K562 (cell line): ENCODE measurements around the gene ODC1. TPM values are rescaled to one million over a fixed set of nuclear protein-coding genes. Genes with fewer than 3 reads are reported as not detected.

Source experiments
- ATF7 ChIP-seq: fragments of 450-650 bp; IDR thresholded peaks from 2 replicates; pipeline ENCODE4 v1.7.1; 2014; ENCODE audit warnings: mild to moderate bottlenecking, moderate library complexity
- BRF1 ChIP-seq: IDR thresholded peaks from 3 replicates; pipeline ENCODE4 v1.6.1; 2011; ENCODE audit warnings: borderline replicate concordance, mild to moderate bottlenecking; ENCODE audit not compliant: insufficient read length; ENCODE audit errors: extremely low read depth
- JUN ChIP-seq, 2 experiments: sonication (generic) in 1 of 2; formaldehyde crosslinking in 1 of 2; IDR thresholded peaks; 2 replicates each; pipeline versions ENCODE4 v1.6.1 to v1.8.0; 2012 to 2022; ENCODE audit warnings: borderline replicate concordance in 2 of 2, mild to moderate bottlenecking in 2 of 2, improper control_type of control experiment in 1 of 2, low read depth in 1 of 2, low read length in 1 of 2, missing genetic modification reagents in 1 of 2
- JUND ChIP-seq, 2 experiments: IDR thresholded peaks; 2 replicates in 1 of 2; 3 replicates in 1 of 2; pipeline ENCODE4 v1.6.1; 2011; ENCODE audit warnings: borderline replicate concordance in 2 of 2, low read depth in 2 of 2, low read length in 2 of 2, improper control_type of control experiment in 1 of 2, missing biosample characterization in 1 of 2, missing genetic modification characterization in 1 of 2, missing genetic modification reagents in 1 of 2
- MBD2 ChIP-seq: sonication (generic); IDR thresholded peaks from 2 replicates; pipeline ENCODE4 v1.6.1; 2016; ENCODE audit warnings: low read depth, borderline replicate concordance
- MEIS2 ChIP-seq: fragments of 450-650 bp; IDR thresholded peaks from 2 replicates; pipeline ENCODE4 v1.6.1; 2014; ENCODE audit warnings: mild to moderate bottlenecking; ENCODE audit not compliant: partially characterized antibody
- NRF1 ChIP-seq, 2 experiments: fragments of 450-650 bp; IDR thresholded peaks in 1 of 2; conservative IDR thresholded peaks in 1 of 2; 2 replicates each; pipeline ENCODE4 v1.6.1; 2014; ENCODE audit warnings: mild to moderate bottlenecking in 2 of 2
- POLR2AphosphoS5 ChIP-seq: IDR thresholded peaks from 2 replicates; pipeline ENCODE4 v1.6.1; 2011; ENCODE audit warnings: mild to moderate bottlenecking, low read depth, low read length, moderate library complexity; ENCODE audit not compliant: control insufficient read depth, insufficient read depth
- SOX6 ChIP-seq: fragments of 450-650 bp; IDR thresholded peaks from 2 replicates; pipeline ENCODE4 v1.6.1; 2014; ENCODE audit warnings: mild to moderate bottlenecking
- TRIM24 ChIP-seq, 2 experiments: fragments of 450-650 bp; IDR thresholded peaks; 2 replicates each; pipeline ENCODE4 v1.6.1; 2016
- ZNF212 ChIP-seq: fragments of 450-650 bp; formaldehyde crosslinking; IDR thresholded peaks from 2 replicates; pipeline ENCODE4 v1.4.0; 2020; ENCODE audit warnings: mild to moderate bottlenecking
- ZNF232 ChIP-seq: sonication (generic); formaldehyde crosslinking; IDR thresholded peaks from 2 replicates; pipeline ENCODE4 v1.8.0; 2022; ENCODE audit warnings: mild to moderate bottlenecking, missing genetic modification reagents
- ZNF589 ChIP-seq: fragments of 200-800 bp; sonication (Bioruptor generic); IDR thresholded peaks from 2 replicates; pipeline ENCODE4 v1.6.1; 2016; ENCODE audit warnings: low read depth, missing genetic modification characterization, missing compliant biosample characterization
- polyA plus RNA-seq, 8 experiments: library from polyadenylated mRNA; depleted of rRNA in 4 of 8; stranded (reverse) in 5 of 8; unstranded in 3 of 8; fragments of >200 nt; fragmentation: Nextera tagmentation in 2 of 8; fragmentation: Illumina TruSeq in 1 of 8; extraction: Ambion mirVana in 2 of 8; extraction: Trizol in 1 of 8; gene quantifications; 2 replicates each; pipeline versions ENCODE4 v1.2.1 to v1.2.3, GENCODE V29; 2011 to 2014; ENCODE audit warnings: inconsistent platforms in 1 of 8, missing spikeins in 1 of 8
- total RNA-seq, 7 experiments: library from RNA; depleted of rRNA in 6 of 7; stranded (reverse); fragments of >200 nt in 6 of 7; fragmentation: Illumina TruSeq in 2 of 7; extraction: Trizol in 2 of 7; gene quantifications; 2 replicates each; pipeline versions ENCODE4 v1.2.1 to v1.2.3, GENCODE V29; 2011 to 2021; ENCODE audit warnings: low replicate concordance in 1 of 7
- TF ChIP-seq, protein P1 (sequence below): fragments of 250-450 bp; sonication (Bioruptor Pico); IDR thresholded peaks from 2 replicates; pipeline ENCODE4 v1.4.0; 2020; ENCODE audit warnings: mild to moderate bottlenecking, moderate library complexity, borderline replicate concordance
- TF ChIP-seq, protein P2 (sequence below): fragments of 450-650 bp; IDR thresholded peaks from 2 replicates; pipeline ENCODE4 v1.6.1; 2016; ENCODE audit warnings: low read depth, mild to moderate bottlenecking, moderate library complexity
- TF ChIP-seq, protein P3 (sequence below), 2 experiments: fragments of 450-650 bp; conservative IDR thresholded peaks; 2 replicates each; pipeline ENCODE4 v1.6.1; 2017; ENCODE audit warnings: mild to moderate bottlenecking in 2 of 2, moderate library complexity in 2 of 2
- TF ChIP-seq, protein P4 (sequence below), 2 experiments: IDR thresholded peaks in 1 of 2; conservative IDR thresholded peaks in 1 of 2; 2 replicates each; pipeline ENCODE4 v1.6.1; 2016; ENCODE audit warnings: low read depth in 2 of 2, mild to moderate bottlenecking in 1 of 2, missing compliant biosample characterization in 1 of 2, missing genetic modification characterization in 1 of 2, moderate library complexity in 1 of 2

Gene ODC1
- total and polyA plus RNA-seq, 9 of the 15 experiments (the other 6 are each of a cell fraction or from before 2014, with no cell fraction given) = 142 to 563 (median 457) TPM

DNA sequence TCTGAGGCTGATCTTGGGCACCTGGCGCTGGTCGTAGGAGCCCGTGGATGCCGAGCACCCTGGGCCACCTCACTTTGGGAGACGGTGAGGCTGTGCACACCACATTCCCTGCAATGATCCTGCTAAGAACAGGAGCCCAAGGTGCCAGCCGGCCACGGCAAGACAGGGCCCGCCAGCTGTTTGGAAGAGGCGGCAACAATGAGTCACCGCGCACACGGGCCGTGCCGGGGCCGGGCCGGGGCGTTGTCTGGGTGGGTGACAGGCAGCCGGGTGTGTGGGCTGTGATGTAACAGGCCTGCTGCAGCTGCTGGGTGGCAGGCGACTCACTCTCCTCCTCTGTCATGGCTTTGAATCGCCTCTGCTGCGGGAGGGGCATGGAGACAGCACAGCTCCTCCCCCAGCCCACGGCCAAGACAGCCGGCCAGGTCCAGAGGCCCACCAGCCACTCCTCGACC is 49.7 kb upstream of the ODC1 start (continued):
- TF ChIP-seq SOX6 (no peak), ZNF212 (CRISPR knock-in tag) (no peak), JUND (IDR thresholded peaks at IDR 0.05; ENCODE audit: borderline replicate concordance, low read depth, low read length) (peak; percentile 93), JUND (tag; IDR thresholded peaks at IDR 0.05; ENCODE audit: borderline replicate concordance, low read depth, low read length) (peak; percentile 77; the same call in 2 of the 3 replicates), JUN (IDR thresholded peaks at IDR 0.05; ENCODE audit: borderline replicate concordance, low read depth, low read length) (peak; percentile 91), JUN (CRISPR knock-in tag; IDR thresholded peaks at IDR 0.05; ENCODE audit: borderline replicate concordance) (no peak), ZNF589 (CRISPR knock-in tag) (no peak), POLR2AphosphoS5 (peak; percentile 29; the same call in 1 of the 2 replicates), TRIM24 (IDR thresholded peaks at IDR 0.05) (peak; percentile 9 to 50; a peak in 1 of 4 replicates), MEIS2 (peak; percentile 25), ATF7 (peak; percentile 77; the same call in 1 of the 2 replicates), MBD2 (peak; percentile 23; the same call in 1 of the 2 replicates), BRF1 (no peak), ZNF232 (CRISPR knock-in tag) (no peak), NRF1 (conservative IDR thresholded peaks at IDR 0.05 in 1 of 2, IDR thresholded peaks at IDR 0.05 in 1 of 2) (peak in 1 of 2 experiments; percentile 51; a peak in 2 of 4 replicates)
- TF ChIP-seq, protein P1, sequence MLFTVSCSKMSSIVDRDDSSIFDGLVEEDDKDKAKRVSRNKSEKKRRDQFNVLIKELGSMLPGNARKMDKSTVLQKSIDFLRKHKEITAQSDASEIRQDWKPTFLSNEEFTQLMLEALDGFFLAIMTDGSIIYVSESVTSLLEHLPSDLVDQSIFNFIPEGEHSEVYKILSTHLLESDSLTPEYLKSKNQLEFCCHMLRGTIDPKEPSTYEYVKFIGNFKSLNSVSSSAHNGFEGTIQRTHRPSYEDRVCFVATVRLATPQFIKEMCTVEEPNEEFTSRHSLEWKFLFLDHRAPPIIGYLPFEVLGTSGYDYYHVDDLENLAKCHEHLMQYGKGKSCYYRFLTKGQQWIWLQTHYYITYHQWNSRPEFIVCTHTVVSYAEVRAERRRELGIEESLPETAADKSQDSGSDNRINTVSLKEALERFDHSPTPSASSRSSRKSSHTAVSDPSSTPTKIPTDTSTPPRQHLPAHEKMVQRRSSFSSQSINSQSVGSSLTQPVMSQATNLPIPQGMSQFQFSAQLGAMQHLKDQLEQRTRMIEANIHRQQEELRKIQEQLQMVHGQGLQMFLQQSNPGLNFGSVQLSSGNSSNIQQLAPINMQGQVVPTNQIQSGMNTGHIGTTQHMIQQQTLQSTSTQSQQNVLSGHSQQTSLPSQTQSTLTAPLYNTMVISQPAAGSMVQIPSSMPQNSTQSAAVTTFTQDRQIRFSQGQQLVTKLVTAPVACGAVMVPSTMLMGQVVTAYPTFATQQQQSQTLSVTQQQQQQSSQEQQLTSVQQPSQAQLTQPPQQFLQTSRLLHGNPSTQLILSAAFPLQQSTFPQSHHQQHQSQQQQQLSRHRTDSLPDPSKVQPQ = no peak
- TF ChIP-seq, protein P2, sequence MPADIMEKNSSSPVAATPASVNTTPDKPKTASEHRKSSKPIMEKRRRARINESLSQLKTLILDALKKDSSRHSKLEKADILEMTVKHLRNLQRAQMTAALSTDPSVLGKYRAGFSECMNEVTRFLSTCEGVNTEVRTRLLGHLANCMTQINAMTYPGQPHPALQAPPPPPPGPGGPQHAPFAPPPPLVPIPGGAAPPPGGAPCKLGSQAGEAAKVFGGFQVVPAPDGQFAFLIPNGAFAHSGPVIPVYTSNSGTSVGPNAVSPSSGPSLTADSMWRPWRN = no peak; the same call in 1 of the 2 replicates
- TF ChIP-seq, protein P3, sequence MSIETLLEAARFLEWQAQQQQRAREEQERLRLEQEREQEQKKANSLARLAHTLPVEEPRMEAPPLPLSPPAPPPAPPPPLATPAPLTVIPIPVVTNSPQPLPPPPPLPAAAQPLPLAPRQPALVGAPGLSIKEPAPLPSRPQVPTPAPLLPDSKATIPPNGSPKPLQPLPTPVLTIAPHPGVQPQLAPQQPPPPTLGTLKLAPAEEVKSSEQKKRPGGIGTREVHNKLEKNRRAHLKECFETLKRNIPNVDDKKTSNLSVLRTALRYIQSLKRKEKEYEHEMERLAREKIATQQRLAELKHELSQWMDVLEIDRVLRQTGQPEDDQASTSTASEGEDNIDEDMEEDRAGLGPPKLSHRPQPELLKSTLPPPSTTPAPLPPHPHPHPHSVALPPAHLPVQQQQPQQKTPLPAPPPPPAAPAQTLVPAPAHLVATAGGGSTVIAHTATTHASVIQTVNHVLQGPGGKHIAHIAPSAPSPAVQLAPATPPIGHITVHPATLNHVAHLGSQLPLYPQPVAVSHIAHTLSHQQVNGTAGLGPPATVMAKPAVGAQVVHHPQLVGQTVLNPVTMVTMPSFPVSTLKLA (conservative IDR thresholded peaks at IDR 0.05) = peak; percentile 63 to 84; a peak in 3 of 4 replicates
- TF ChIP-seq, protein P4, sequence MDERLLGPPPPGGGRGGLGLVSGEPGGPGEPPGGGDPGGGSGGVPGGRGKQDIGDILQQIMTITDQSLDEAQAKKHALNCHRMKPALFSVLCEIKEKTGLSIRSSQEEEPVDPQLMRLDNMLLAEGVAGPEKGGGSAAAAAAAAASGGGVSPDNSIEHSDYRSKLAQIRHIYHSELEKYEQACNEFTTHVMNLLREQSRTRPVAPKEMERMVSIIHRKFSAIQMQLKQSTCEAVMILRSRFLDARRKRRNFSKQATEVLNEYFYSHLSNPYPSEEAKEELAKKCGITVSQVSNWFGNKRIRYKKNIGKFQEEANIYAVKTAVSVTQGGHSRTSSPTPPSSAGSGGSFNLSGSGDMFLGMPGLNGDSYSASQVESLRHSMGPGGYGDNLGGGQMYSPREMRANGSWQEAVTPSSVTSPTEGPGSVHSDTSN (CRISPR knock-in tag; IDR thresholded peaks at IDR 0.05; ENCODE audit: low read depth) = no peak
- TF ChIP-seq, protein P4 (tag; conservative IDR thresholded peaks at IDR 0.05; ENCODE audit: low read depth) = peak; percentile 49
